Stimulated activated CD4-positive, alpha-beta T cell treated with anti-CD3 and anti-CD28 coated beads, TNF-alpha, amount 100 ng/mL, for 4 hours (primary cell): Measurements from ENCODE around the gene NOXO1.
"Not testable (repeated sequence)": the region's sequence is repeated elsewhere in the genome, so short reads cannot be mapped to it uniquely, and the experiment has no call there.

Experiments
- DNase-seq, 3 experiments: peaks; one replicate each; pipeline ENCODE4 v3.0.0-alpha.2; 2020; ENCODE audit warnings: low read depth in 3 of 3

NOXO1 gene

DNA sequence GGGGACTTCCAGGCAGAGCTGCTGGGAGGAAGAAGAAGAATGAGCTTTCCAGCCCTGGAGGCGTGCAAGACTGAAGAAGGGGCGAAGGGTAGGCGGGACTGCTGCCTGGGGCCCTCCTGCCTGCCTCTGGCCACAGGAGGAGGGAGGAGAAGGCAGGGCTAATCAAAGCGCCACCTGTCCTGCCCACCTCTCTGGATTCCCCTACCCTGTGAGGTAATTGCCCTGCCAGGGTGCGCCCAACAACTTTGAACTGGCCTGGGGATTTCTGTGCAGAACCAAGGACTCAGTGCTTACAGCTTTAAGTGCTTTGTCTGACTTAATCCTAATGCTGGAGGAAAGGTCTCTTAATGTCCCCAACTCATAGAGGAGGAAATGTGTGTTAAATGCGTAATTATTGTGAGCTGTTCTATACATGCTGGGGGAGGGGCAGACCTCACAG lies at the start of gene NOXO1:
Gene NOXO1, minus strand, starts transcription at position 72 of the 439 bp plus-strand sequence. CDS start 290 bp downstream, outside the sequence.
- no peak for DNase-seq

DNA sequence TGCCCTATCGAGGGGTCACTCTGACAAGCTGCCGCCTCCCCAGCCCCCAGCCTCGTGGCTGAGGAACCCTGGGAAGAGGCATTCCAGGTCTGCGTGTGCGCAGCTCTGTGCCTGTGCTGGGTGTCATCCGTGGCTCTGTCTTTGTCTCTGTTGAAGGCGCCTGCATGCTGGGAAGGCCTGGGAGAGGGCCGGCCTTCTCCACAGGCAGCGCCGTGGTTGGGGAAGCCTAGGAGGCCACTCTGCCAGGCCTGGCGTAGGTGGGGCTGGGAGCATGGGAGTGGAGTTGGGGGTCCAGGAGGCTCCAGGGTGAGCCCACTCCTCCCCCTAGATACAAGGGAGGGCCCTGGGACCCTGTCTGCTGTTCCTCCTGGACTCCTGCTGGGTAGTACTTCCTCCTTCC lies 48.8 kb upstream of the NOXO1 start:
- no peak for DNase-seq

DNA sequence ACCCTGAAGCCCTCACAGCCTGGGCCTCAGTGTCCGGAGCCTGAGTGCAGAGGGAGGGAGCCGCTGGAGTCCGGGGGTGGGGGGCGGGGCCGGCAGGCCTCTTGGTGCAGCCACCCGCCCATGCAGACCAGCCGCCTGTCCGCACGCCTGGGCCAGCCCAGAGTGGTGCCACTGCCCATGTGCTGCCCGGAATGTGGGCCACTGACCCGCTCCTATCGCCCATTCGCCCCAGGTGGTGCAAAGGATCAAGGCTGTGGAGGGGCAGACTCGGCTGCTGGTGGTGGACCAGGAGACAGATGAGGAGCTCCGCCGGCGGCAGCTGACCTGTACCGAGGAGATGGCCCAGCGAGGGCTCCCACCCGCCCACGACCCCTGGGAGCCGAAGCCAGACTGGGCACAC lies 48.1 kb upstream of the NOXO1 start:
- DNase-seq: no peak

DNA sequence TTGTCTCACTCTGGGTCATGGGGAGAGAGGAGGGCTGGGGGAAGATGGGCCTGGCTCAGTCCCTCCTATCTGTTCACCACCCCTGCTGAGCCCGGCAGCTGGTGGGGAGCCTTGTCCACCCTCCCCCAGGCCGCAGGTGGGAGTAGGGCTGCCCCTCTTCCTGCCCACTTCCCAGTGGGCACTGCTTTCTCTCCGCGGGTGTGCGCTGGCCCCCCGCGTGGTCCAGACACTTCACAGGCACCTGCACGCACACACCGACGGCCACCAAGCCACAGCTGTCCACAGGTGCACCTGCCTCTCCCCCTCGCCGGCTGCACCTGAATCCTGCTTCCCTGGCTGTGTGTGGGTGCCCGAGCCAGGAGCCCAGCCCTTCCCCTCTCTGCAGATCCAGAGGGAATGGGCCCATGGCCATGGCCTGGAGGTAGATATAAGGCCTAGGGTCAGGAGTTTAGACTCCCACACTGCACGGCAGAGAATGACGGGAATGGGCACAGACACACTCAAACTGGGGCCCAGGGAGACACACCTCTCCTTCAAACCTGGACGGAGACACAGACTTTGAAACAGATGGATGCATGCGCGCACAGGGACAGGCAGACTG lies 47.5 kb upstream of the NOXO1 start:
- no peak for DNase-seq

DNA sequence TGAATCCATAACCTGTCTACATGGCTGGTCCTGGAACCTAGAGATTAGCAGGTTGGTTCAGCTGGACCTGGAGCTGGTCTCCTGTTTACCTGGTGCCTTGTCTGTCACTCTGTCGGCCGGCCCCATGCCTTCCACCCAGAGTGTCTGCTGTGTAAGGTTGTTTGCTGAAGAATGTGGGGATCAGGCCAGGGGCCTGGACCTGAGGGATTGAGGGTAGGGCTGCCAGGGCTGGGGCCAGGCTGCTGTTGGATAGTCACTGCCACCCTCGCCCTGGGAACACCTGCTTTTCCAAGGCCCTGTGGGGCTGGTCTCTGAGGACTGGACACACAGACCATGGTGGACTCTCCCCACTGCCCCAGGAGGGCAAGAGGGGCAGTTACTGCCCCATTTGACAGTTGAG lies 46.9 kb upstream of the NOXO1 start:
- no peak for DNase-seq

DNA sequence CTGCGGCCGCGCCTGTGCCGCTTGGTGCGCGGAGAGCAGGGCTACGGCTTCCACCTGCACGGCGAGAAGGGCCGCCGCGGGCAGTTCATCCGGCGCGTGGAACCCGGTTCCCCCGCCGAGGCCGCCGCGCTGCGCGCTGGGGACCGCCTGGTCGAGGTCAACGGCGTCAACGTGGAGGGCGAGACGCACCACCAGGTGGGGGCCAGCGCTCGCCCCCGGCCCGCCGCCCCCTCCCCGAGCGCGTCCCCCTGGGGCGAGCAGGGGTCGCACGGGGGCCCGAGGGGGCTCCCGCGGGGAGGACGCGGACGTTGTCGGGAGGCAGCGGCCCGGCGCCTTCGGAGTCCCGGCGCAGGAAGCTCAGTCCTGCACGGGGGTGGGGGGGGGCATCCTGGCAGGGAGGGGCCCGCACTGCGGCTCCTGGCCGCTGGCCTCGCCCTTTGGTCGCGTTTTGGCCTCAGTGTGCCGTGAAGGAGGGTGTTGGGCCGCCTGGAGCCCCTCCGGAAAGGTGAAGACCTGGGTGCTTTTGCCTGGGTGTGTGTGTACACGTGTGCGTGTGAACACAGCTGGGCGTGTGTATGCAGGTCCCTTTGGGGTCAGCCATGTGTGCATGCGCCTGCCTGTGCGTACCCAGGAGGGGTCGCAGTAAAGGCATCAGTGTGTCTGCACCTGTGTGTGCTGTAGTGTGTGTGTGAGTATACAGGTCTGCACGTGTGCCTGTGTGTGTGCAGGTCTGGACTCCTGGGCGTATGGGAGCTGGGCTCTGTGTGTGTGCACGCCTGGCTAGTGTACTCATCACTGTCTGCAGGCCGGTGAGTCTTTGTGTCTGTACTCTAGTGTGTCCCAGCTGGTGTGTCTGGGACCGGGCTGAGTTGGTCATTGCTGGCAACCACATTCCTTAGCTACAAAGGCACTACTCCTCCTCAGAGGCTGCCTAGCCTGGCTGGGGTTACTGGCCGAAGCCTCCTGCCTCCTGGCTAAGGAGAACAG lies 46.0 kb upstream of the NOXO1 start:
- no peak for DNase-seq

DNA sequence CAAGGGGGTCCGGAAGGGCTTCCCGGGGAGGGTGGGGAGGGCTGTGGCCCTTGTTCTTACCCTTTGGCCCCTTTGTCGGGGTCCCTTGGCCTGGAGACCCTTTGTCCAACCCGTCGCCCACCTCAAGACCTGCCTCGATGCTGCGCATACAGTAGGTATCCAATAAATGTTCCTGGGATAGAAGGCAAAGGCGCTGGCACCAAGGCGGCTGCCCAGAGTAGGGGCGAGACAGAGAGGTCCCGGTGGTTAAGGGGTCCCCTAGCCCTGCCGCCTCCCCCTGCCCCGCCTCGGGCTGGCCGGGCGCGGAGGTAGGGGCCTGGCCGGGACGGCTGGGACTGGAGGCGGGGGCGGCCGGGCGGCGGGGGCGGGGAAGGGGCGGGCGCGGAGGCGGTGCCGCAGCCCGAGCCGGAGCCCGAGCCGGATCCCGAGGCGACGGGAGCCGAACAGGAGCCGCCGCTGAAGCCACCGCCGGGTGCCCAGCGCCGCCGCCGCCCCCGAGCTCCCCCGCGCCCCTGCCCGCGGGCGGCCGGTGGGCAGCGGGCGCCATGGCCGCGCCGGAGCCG lies 45.3 kb upstream of the NOXO1 start, which contains the start of gene NHERF2:
Gene NHERF2, plus strand, starts transcription at position 442 of the 563 bp plus-strand sequence. Its CDS starts 104 bp downstream, at position 546.
- DNase-seq: no peak

GRCh38 chr16:2025878-2026460 lies 44.7 kb upstream of the NOXO1 start:
- no peak for DNase-seq

GRCh38 chr16:2025251-2025650 lies 44.0 kb upstream of the NOXO1 start:
- DNase-seq: no peak

GRCh38 chr16:2024032-2024420 lies 42.8 kb upstream of the NOXO1 start:
- DNase-seq: no peak

DNA sequence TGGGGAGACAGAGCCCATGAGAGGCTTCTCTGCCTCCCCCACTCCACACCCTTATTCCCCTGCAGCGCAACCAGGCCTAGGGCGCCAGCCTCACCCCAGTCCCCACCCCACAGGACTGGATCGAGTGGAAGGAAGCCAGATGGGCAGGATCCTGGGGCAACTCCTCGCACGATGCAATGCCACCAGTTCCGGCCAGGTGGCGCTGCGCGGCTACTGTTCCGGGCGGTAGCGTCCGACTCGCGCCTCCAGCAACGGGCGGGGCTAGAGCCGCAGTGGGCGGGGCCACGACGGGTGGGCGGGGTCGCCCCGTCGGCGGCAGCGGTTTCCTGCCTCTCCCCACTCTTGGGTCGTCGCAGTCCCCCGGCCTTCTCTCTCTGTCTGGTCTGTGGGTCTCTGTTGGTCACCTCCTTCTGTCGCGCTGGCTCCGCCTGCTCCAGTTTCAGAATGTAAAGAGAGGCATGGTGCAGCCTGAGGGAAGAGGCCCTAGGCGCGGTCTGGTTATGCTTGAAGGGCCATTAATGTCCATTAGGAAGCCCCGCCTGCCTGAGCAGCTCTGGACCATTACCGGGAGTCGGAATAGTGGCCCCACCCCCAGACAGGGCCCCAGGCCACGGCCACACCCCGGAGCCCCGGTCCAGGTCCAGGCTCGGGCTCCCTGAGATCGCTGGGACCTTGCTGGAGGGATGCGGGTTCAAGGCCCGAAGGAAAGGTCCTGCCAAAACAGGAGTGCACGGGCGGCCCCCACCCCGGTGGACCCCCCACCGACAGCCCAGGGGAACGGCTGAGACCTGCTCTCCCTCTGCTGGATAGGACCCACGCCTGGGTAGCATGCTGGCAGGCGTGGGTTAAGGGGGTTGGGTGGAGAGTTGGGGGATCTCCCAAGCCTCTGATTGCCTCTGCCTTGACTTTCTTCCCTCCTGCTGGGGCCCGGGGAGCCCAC lies 42.1 kb upstream of the NOXO1 start:
- peak; percentile 93 to 98 (median 94) for DNase-seq

GRCh38 chr16:2022723-2023091 lies 41.4 kb upstream of the NOXO1 start:
- no peak for DNase-seq

DNA sequence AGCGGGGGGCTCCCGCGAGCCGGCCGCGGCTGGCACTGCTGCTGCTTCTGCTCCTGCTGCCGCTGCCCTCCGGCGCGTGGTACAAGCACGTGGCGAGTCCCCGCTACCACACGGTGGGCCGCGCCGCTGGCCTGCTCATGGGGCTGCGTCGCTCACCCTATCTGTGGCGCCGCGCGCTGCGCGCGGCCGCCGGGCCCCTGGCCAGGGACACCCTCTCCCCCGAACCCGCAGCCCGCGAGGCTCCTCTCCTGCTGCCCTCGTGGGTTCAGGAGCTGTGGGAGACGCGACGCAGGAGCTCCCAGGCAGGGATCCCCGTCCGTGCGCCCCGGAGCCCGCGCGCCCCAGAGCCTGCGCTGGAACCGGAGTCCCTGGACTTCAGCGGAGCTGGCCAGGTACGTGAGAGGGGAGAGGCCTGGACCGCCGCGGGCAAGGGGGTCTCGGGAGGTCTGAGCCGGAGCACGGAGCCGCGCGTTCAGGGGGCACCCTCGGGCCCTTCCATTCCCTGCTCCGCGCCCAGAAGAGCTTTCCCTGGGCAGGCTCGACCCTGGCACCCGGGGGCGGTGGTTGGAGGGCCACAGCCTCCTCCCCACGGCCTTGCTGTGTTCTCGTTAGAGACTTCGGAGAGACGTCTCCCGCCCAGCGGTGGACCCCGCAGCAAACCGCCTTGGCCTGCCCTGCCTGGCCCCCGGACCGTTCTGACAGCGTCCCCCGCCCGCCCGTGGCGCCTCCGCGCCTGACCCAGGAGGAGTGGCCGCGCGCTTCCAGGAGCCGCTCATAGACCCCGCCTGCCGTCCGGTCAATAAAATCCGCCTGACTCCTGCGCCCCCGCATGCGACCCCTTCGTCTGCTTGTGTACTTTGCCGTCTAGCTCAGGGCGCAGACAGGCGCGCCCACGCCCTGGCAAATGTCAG lies 38.9 kb upstream of the NOXO1 start:
- DNase-seq: no peak

DNA sequence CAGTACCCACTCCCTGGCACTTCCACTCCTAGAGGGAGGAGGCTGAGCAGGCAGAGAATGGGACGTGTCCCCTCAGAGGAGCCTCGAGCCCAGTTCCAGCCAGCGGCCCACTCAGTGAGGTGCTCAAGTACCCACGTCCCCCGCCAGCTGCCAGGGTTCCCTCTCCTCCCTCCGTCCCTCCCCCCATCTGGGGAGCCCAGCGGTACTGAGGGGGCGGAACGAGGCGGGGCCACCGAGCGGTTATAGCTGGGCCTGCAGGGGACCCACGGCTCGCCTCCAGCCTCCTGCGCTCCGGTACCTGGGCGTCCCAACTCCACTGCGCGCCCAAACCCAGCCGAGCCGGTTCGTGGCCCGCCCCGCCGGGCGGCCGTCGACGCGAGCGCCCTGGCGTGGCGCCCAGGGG lies 38.2 kb upstream of the NOXO1 start, which contains the start of gene NPW:
Gene NPW, plus strand, starts transcription at position 268 of the 403 bp plus-strand sequence.
- no peak for DNase-seq

DNA sequence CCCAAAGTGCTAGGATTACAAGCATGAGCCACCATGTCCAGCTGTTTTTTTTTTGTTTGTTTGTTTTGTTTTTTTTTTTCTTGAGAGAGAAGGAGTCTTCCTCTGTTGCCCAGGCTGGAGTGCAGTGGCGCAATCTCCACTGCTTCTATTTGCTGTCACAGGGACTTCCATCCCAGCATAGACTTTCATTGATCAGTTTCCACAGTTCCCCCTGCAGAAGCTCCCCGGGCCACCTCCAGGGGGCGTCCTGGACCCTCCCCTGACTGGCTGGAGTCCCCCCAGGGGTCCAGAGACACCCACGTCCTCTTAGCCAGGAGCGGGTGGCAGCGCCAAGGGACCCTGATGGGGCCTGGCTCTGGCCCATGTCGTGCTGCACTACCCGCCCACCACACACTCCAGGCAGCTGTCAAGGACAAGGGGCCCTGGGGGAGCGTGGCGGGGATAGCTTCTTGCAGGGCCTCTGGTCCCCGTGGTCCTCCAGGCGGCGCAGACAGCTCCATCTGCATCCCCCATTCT lies 35.2 kb upstream of the NOXO1 start:
- no peak for DNase-seq

DNA sequence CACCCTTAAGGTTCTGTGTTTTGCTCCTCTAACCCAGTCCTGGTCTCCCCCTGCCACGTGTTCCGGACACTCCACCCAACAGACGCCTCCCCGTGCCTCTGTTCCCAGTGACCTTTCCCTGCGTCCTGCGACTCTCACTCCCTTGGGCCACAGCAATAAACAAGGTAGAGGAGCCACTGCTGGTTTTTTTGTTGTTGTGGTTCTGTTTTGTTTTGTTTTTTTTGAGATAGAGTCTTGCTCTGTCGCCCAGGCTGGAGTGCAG lies 34.6 kb upstream of the NOXO1 start:
- DNase-seq: no peak

- DNase-seq: no peak
Observed at GRCh38 chr16:2015117-2015946, 34.1 kb upstream of the NOXO1 start.

- DNase-seq: no peak
Observed at GRCh38 chr16:2013527-2013926, 32.3 kb upstream of the NOXO1 start.

- not testable (repeated sequence) for DNase-seq
Observed at GRCh38 chr16:2011726-2012125, 30.5 kb upstream of the NOXO1 start.
